OCI-LY3 (cell line): ENCODE results near the gene RNF111.
A peak's percentile ranks its signal among the peaks of the same experiment; 100 is the strongest.

ENCODE experiments used
- H2AFZ ChIP-seq: fragments of 200-600, 300-600 bp; shearing (Covaris generic); 2 replicates; pipeline ENCODE4 v1.6.0; 2014; ENCODE audit warnings: antibody characterized with exemption, low read depth, low read length
- H3K27ac ChIP-seq: fragments of 200-600, 300-600 bp; sonication (generic); 2 replicates; pipeline ENCODE4 v1.5.1; 2014; ENCODE audit warnings: mild to moderate bottlenecking, low read length, moderate library complexity, mixed read lengths
- H3K27me3 ChIP-seq: fragments of 200-600, 300-600 bp; sonication (generic); 2 replicates; pipeline ENCODE4 v1.6.1; 2014; ENCODE audit warnings: low read depth, low read length, mixed read lengths
- H3K36me3 ChIP-seq: fragments of 200-600, 300-600 bp; sonication (generic); replicated peaks from 2 replicates; pipeline ENCODE3; 2014; ENCODE audit warnings: low read depth, low read length, mixed read lengths
- H3K4me1 ChIP-seq: fragments of 300-600, 200-600 bp; sonication (generic); 2 replicates; pipeline ENCODE4 v1.6.1; 2014; ENCODE audit warnings: low read length, mixed read lengths
- H3K4me2 ChIP-seq: fragments of 200-600, 300-600 bp; sonication (generic); 2 replicates; pipeline ENCODE4 v1.6.1; 2014; ENCODE audit warnings: low read length, mixed read lengths
- H3K4me3 ChIP-seq: fragments of 300-600, 200-600 bp; sonication (generic); 2 replicates; pipeline ENCODE4 v1.5.1; 2014; ENCODE audit warnings: antibody characterized with exemption, mild to moderate bottlenecking, low read length, moderate library complexity
- H3K79me2 ChIP-seq: fragments of 300-600, 200-600 bp; shearing (Covaris generic); 2 replicates; pipeline ENCODE4 v1.6.1; 2014; ENCODE audit warnings: mild to moderate bottlenecking, low read length, mixed read lengths
- H3K9ac ChIP-seq: fragments of 300-600, 200-600 bp; shearing (Covaris generic); 2 replicates; pipeline ENCODE4 v1.6.0; 2014; ENCODE audit warnings: mild to moderate bottlenecking, low read length, moderate library complexity
- H3K9me3 ChIP-seq: fragments of 200-600, 300-600 bp; shearing (Covaris generic); 2 replicates; pipeline ENCODE4 v1.6.1; 2014; ENCODE audit warnings: low read length, mixed read lengths; ENCODE audit not compliant: insufficient read depth
- H4K20me1 ChIP-seq: fragments of 200-600, 300-600 bp; sonication (generic); 2 replicates; pipeline ENCODE4 v1.6.1; 2016; ENCODE audit warnings: low read length, mixed read lengths; ENCODE audit not compliant: insufficient read depth
- CTCF ChIP-seq: fragments of 200-600, 300-600 bp; sonication (generic); IDR thresholded peaks from 2 replicates; pipeline ENCODE4 v1.5.1; 2014; ENCODE audit warnings: antibody characterized with exemption, low read length, low read depth
- EZH2phosphoT487 ChIP-seq: fragments of 200-600 bp; shearing (Covaris generic); IDR thresholded peaks from 2 replicates; pipeline ENCODE4 v1.6.1; 2018; ENCODE audit warnings: antibody characterized with exemption, mixed run types, low read depth

RNF111 gene

DNA sequence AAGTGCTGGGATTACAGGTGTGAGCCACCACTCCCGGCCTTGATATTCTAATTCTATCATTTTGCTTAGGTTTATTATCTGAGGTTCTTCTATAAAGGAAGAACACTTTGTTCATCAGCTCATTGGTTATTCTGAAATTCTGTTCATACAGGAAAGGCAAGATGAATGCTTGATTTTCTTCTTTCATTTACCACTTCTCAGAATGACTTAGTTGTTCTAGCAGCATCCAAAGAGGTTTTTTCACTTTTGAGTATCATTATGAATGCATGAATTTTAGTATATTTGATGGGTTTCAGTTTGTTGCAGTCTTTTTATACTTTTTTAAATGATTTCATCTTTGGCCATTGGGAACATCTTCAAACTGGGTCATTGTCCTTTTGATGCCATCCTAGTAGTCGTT, 51.8 kb downstream of the RNF111 start:
- H3K4me1 ChIP-seq = peaks cover 12% of the 10 kb centered on the region
- H3K4me2 ChIP-seq = no peak overlapping the region
- H4K20me1 ChIP-seq = peaks cover 34% of the 10 kb centered on the region
- H3K36me3 ChIP-seq = peaks cover 37% of the 10 kb centered on the region
- H3K4me3 ChIP-seq = no peak overlapping the region
- H3K9ac ChIP-seq = no peak overlapping the region
- 0 out of 2 replicates have a peak, but pooled peaks cover 4% of the 10 kb centered on the region for H3K9me3 ChIP-seq
- H3K79me2 ChIP-seq = peaks cover 94% of the 10 kb centered on the region
- H3K27me3 ChIP-seq = no peaks in the 10 kb centered on the region
- H3K27ac ChIP-seq = no peak overlapping the region
- TF ChIP-seq EZH2phosphoT487 = no peak
- no peak for TF ChIP-seq CTCF
- H2AFZ ChIP-seq = no peak overlapping the region

GRCh38 chr15:59042041-59042440, 54.6 kb downstream of the RNF111 start:
- peaks cover 94% of the 10 kb centered on the region for H3K79me2 ChIP-seq
- peaks cover 12% of the 10 kb centered on the region for H3K4me1 ChIP-seq
- H4K20me1 ChIP-seq = peaks cover 50% of the 10 kb centered on the region
- TF ChIP-seq CTCF (no peak), EZH2phosphoT487 (no peak)
- no peak overlapping the region for H3K4me3 ChIP-seq
- H3K9me3 ChIP-seq = no peaks in the 10 kb centered on the region
- no peak overlapping the region for H3K4me2 ChIP-seq
- H3K9ac ChIP-seq = no peak overlapping the region
- no peak overlapping the region for H2AFZ ChIP-seq
- peaks cover 12% of the 10 kb centered on the region for H3K36me3 ChIP-seq
- H3K27ac ChIP-seq = no peak overlapping the region
- no peaks in the 10 kb centered on the region for H3K27me3 ChIP-seq

GRCh38 chr15:59048897-59049296, 61.4 kb downstream of the RNF111 start:
- H3K4me1 ChIP-seq = peaks cover 17% of the 10 kb centered on the region
- no peak for TF ChIP-seq EZH2phosphoT487
- TF ChIP-seq CTCF = no peak
- peaks cover 78% of the 10 kb centered on the region for H3K79me2 ChIP-seq
- no peaks in the 10 kb centered on the region for H3K9me3 ChIP-seq
- peaks cover 16% of the 10 kb centered on the region for H3K36me3 ChIP-seq
- H2AFZ ChIP-seq = no peak overlapping the region
- H4K20me1 ChIP-seq = peaks cover 46% of the 10 kb centered on the region
- no peaks in the 10 kb centered on the region for H3K27me3 ChIP-seq
- H3K4me3 ChIP-seq = no peak overlapping the region
- H3K4me2 ChIP-seq = no peak overlapping the region
- H3K9ac ChIP-seq = no peak overlapping the region
- no peak overlapping the region for H3K27ac ChIP-seq

GRCh38 chr15:59051873-59052861, 64.7 kb downstream of the RNF111 start:
- Histone ChIP-seq H3K4me2 (0 out of 2 replicates have a peak overlapping the region, but pooled peaks have one; percentile 5), H3K79me2 (peaks cover 48% of the 10 kb centered on the region), H4K20me1 (peaks cover 28% of the 10 kb centered on the region), H3K27ac (0 out of 2 replicates have a peak overlapping the region, but pooled peaks have one; percentile 26), H3K4me3 (no peak overlapping the region), H2AFZ (no peak overlapping the region), H3K9ac (no peak overlapping the region), H3K9me3 (no peaks in the 10 kb centered on the region), H3K4me1 (peaks cover 17% of the 10 kb centered on the region), H3K36me3 (peaks cover 32% of the 10 kb centered on the region), H3K27me3 (no peaks in the 10 kb centered on the region)
- TF ChIP-seq CTCF (no peak), EZH2phosphoT487 (no peak)
